GM21528 (cell line): ENCODE results near the gene CASP2.
"Not testable (repeated sequence)": the region's sequence is repeated elsewhere in the genome, so short reads cannot be mapped to it uniquely, and the experiment has no call there.

Experiments
- ATAC-seq: cut with Tn5 transposase; IDR thresholded peaks from one replicate; pipeline ENCODE4 v1.9.1; 2021; ENCODE audit warnings: mild to moderate bottlenecking, moderate library complexity; ENCODE audit not compliant: unreplicated experiment, low FRiP score

The CASP2 gene

DNA sequence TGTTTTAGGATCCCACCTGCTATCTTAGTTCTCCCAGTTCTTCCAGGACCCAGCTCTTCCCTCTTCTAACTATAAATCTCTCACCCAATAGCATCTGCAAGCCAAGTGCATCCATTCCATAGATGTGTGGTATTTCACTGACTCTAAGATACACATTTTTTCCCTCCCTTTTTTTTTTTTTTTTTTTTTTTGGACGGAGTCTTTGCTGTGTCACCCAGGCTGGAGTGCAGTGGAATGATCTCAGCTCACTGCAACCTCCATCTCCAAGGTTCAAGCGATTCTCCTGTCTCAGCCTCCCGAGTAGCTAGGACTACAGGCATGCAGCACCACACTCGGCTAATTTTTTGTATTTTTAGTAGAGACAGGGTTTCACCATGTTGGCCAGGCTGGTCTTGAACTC is 1.7 kb downstream of the CASP2 start:
- ATAC-seq = not testable (repeated sequence)

DNA sequence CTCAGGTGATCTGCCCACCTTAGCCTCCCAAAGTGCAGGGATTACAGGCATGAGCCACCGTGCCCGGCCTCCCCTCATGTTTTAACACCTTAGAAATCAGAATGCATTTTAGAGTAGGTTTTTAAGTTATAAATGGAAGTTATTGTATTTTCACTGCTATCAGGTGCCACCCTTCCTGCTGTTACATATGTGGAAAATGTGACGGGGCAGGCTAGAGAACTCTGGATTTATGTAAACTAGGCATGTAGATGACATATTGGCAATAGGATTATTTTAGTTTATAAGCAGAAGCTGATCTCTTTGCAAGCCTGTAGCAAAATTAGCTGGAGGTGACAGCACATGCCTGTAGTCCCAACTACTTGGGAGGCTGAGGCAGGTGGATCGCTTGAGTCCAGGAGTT is 2.1 kb downstream of the CASP2 start:
- ATAC-seq = no peak

DNA sequence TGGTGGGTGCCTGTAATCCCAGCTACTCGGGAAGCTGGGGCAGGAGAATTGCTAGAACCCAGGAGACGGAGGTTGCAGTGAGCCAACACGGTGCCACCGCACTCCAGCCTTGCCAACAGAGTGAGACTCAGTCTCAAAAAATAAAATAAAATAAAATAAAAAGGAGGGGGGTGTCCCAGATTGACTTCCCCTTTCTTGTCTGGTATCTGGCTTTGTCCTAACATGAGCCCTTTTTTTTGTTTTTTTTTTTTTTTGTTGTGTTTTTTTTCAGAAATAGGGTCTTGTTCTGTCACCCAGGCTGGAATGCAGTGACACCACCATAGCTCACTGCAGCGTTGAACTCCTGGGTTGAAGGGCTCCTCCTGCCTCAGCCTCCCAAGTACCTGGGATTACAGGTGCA is 4.7 kb downstream of the CASP2 start:
- no peak for ATAC-seq

DNA sequence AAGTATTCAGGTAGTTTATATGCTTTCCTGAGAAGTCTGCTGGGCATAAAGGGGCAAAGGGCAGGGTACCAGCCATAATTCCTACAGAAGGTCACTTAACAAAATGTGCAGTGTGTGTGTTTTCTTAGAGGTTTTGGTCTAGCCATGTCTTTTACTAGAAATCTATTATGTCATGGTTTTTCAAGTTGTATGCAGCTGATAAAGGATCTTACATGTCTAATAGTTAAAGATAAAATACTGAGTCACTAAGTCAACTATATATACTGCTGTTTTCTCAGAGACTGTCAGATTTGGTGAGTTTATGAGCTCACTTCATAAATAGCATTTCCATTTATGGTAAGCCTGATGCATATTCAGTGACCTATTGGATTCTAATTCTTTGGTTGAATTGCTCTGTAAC is 7.7 kb downstream of the CASP2 start:
- no peak for ATAC-seq

DNA sequence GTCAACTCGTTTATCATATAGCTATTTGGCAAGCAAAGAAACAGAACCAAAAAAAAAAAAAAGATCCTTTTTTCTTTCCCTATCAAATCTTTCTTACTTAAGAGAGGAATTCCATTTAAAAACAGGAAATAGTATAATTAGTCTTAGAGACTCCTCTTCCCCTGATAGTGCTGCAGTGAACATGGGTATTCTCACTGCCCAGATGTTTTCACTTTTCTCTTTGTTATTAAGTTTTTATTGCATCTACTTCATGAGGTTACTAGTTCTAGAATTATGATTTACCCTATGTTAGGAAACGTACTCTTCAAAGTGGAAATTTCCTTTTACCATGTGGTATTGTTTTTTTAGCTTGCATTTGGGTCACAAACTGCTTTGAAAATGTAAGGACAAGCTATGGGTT is 8.5 kb downstream of the CASP2 start:
- ATAC-seq = no peak

DNA sequence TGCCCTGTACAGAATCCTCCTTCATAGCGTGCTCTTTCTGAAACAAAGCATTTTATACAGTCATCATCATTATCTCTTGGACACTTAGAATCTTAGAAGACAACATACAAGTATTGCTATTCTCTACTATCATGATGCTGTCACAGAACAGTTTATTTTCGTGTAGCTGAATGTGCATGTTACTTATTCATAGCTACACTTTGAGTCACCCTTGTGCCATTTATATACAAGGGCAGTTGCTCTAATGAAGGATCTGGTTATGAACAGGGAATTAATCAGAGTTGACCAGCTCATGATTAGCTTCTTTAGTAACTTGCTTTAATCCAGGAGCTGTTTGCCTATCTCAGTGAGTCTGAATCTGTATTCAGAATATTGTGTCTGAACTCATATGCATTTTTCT is 11.2 kb downstream of the CASP2 start:
- no peak for ATAC-seq

DNA sequence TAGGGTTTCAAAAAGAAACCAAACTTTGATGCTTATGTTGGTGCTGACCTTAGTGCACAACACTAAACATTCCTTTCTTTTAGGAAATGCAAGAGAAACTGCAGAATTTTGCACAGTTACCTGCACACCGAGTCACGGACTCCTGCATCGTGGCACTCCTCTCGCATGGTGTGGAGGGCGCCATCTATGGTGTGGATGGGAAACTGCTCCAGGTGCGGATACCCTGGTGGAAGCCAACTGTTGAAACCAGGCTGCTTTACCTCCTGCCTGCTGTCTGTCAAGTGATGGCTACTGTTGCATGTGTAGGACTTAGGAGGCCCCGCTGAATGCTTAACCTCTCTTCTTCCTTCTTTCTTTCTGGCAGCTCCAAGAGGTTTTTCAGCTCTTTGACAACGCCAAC is 11.7 kb downstream of the CASP2 start:
- no peak for ATAC-seq

DNA sequence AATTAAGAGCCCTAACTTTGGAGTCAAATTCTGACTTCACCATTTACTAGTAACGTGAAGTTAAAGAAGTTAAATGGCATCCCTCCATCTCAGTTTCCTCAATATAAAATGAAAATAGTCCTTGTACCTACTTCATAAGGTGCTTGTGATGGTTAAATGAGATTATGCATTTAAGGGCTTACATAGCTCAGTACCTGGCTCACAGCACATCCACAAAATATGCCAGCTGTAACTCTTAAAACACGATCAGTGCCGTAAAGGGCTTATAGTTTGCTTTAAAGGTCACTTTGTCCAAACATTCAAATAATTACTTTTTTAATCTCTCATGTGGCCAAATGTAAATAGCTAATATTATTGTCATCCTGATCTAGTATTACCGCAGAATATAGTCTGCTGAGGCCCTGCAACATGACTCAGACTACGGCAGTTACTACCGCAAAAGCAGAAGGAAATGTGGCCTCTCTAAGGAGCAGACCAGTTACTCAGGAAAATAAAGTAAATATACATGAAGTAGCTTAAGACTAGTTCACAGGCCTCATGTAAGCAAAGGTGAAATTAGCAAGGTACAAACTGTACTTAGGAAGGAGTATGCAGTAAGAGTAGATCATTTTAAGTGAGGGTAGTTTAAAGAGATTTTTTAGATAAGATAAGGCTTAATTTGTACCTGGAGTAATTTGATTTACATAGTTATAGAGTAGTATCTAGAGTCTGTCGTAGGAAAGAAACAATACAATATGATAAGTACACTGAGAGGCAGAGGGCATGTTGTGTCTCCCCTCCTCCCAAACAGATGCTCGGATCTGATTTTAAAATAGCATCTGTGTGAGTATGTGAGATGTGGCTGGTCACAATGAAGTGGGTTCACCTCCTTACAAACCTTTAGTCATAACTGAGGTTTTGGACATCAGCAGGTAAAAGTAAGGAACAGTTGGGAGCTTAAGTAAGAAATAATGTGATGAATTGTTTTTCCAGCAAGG is 13.1 kb downstream of the CASP2 start:
- ATAC-seq = no peak

DNA sequence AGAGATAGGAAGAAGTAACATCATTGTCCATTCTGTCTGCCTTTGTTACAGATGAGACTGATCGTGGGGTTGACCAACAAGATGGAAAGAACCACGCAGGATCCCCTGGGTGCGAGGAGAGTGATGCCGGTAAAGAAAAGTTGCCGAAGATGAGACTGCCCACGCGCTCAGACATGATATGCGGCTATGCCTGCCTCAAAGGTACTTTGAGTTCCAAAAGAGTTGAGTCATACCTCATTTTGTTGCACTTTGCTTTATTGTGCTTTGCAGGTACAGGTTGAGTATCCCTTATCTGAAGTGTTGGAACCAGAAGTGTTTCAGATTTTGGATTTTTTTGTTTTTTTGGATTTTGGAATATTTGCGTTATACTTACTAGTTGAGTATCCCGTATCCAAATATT is 15.6 kb downstream of the CASP2 start:
- no peak for ATAC-seq

DNA sequence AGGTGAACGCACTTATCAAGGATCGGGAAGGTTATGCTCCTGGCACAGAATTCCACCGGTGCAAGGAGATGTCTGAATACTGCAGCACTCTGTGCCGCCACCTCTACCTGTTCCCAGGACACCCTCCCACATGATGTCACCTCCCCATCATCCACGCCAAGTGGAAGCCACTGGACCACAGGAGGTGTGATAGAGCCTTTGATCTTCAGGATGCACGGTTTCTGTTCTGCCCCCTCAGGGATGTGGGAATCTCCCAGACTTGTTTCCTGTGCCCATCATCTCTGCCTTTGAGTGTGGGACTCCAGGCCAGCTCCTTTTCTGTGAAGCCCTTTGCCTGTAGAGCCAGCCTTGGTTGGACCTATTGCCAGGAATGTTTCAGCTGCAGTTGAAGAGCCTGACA is 16.8 kb downstream of the CASP2 start:
- no peak for ATAC-seq

DNA sequence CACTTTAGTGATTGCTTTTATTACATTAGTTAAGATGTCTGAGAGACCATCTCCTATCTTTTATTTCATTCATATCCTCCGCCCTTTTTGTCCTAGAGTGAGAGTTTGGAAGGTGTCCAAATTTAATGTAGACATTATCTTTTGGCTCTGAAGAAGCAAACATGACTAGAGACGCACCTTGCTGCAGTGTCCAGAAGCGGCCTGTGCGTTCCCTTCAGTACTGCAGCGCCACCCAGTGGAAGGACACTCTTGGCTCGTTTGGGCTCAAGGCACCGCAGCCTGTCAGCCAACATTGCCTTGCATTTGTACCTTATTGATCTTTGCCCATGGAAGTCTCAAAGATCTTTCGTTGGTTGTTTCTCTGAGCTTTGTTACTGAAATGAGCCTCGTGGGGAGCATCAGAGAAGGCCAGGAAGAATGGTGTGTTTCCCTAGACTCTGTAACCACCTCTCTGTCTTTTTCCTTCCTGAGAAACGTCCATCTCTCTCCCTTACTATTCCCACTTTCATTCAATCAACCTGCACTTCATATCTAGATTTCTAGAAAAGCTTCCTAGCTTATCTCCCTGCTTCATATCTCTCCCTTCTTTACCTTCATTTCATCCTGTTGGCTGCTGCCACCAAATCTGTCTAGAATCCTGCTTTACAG is 17.4 kb downstream of the CASP2 start:
- ATAC-seq = no peak

DNA sequence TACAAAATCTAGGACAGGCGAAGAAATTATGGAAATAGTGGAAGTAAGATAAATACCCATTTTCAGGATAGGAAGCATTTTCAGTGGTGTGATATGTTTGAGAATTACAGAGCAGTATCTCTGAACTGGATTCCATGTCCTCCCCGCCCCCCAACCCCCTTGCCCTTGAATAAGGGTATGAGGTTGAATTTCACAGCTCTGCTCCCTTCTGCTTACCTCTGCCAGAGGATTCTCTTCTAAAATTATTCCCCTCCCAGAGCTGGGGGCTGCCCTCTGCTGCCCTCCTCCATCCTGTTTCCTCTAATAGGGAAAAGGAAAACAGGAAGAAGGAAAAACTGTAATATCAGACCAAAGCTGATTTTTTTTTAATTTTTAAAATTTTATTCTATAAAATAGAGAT is 20.5 kb downstream of the CASP2 start:
- no peak for ATAC-seq

DNA sequence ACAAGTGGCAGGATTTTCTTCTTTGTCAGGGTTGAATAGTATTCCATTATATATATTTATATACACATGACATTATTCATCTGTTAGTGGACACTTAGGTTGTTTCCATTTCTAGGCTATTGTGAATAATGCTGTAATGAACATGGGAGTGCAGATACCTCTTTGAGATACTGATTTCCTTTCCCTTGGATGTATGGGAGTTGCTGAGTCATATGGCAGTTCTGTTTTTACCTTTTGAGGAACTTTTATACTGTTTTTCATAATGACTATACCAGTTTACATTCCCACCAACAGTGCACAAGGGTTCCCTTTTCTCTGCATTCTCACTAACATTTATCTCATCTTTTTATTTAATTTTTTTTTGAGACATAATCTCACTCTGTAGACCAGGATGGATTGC is 26.0 kb downstream of the CASP2 start:
- ATAC-seq = no peak

DNA sequence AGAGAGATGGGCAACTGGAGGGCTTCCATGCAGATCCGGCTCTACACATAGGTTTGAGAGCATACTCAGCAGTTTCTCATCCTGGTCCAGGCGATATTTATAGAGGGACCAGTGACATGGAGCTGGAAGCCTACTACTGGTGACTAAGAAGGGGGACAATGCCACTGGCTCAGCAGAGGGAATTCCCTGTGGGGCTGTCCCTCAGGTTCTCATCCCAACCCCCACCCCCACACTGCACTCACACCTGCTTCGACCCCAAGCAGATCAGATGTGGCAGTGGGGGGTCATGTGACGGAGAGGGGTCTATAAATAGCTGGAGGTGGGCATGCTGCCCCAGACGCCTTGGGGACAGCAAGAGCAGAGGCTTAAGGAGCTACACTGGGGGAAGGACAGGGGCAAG is 27.6 kb downstream of the CASP2 start, which contains the start of gene CLCN1:
Gene CLCN1 (plus strand): TSS at position 336 of the 400 bp plus-strand sequence. CDS start 102 bp downstream, outside the sequence.
- ATAC-seq = no peak

DNA sequence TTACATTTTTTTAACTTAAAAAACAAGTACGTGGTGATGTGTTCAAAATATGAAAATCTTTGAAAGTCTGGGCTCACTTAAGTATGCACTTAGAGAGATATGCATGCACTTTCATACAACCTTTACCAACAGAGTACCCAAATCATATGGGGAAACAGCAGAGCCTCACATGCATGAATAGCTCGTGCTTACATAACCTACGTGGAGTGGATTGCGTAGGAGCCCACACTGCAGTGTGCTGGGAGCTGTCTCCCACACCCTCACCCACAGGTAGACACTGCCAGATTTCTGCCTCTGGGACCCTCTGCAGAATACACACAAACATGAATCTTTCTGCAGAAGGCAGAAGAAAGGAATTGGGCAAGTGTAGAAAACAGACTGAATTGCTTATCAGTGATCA is 28.3 kb downstream of the CASP2 start:
- no peak for ATAC-seq

DNA sequence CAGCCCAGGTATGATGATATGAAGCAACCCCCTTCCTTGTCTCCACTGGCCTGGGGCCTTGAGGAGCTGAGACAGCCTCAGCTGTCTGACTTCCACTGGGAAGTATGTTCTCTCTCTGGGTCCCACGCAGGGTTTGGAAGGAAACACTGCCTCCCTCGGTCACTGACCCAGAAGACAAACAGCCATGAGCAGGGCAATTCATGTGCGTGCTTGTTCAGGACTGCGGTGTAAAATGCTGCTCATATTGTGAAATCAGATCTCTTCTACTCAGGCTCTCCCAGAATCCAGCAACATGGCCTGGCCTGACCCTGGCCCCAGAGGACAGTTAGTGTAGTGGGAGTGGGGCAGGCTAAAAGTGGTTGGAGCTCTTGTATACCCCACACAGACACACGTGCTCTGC is 30.5 kb downstream of the CASP2 start:
- ATAC-seq = no peak

DNA sequence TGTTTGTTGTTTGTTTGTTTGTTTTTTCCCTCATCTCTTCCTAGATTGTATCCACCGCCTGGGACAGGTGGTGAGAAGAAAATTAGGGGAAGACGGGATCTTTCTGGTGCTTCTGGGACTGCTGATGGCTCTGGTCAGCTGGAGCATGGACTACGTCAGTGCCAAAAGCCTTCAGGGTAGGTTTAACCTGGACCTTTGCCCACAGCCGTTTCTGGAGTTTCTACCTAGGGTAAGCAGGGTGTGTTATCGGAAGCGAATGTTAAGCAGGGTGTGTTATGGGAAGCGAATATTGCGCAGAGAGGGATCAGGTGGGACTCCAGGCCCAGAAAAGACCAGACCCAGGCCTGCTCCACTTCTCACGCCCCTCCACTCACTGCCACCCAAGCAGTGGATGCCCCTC is 32.5 kb downstream of the CASP2 start:
- ATAC-seq = no peak

DNA sequence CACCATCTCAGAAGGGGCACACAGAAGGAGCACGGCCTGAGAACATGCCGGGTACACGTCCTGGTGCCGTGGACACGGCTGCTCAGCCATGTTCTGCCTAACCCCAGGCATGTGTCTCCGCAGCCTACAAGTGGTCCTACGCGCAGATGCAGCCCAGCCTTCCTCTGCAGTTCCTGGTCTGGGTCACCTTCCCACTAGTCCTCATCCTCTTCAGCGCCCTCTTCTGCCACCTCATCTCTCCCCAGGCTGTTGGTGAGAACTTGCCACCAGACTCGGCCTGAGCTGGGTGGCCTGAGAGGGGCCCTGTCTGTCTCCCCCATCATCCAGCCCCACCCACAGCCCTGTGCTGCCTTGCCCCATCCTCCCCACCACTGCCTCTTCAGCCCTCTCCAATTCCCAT is 33.1 kb downstream of the CASP2 start:
- no peak for ATAC-seq

DNA sequence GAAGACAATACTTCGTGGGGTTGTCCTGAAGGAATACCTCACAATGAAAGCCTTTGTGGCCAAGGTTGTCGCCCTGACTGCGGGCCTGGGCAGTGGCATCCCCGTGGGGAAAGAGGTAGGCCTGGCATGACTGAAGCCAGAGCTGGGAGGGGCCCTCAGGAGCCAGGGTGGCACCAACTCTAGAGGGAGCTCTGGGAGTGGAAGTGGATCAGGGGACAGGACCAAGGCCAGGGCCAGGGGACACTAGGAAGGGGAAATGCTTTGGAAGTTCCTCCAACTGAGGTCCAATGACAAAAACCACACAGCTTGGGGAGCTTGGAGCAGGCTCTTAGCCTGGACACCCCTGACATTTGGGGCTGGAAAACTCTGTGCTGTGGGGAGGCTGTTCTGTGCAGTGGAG is 33.6 kb downstream of the CASP2 start:
- no peak for ATAC-seq

DNA sequence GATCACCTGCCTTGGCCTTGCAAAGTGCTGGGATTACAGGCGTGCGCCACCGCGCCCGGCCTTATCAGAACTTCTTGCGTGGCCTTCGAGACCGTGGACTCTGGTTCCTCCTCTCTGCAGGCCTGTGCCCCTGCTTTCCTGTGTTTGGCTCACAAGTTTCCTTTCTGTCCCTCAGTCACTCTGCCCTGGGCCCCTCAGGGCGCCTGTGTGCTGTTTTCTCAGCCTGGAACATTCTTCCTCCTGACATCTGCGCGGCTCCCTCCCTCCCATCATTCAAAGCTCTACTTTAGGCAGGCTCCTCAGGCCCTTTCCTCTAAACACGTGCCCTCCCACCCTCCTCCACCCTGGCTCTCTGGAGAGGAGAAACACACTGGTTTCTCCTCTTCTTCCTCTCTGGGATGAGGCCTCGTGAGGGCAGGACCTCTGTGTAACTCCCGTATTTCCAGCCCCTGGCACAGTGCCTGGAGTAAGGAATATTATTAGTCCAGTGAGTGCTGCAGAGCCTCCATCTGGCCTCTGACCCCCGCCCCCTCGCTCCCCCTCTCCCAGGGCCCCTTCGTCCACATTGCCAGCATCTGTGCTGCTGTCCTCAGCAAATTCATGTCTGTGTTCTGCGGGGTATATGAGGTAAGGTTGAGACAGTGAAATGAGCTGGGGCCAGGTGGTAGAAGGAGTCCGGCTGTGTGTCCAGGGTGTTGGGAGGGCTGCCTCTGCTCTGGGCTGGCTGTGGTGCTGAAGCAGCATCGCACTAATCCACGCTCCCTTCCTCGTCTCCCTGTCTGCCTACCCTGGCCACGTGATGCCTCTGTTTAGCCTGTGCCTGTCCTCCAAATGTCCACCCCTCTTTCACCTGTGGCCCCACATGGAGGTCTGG is 34.8 kb downstream of the CASP2 start:
- ATAC-seq = no peak

DNA sequence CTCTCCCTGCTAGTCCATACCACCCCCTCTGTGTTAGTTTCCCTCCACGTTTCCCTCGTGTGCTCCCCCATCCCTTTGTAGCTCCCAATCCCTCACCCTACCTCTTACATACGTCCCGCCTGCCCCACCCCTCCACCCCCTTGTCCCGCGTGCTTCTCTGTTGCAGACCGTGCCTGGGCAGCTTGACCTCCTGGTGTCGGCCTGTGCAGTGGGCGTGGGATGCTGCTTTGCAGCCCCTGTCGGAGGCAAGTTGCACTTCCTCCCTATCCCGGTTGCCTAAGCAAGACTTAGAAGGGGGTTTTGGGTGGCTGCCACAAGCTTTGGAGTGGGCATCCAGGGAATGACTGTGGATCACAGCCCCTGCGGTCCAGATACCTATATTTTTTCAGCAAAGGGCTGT is 35.5 kb downstream of the CASP2 start:
- no peak for ATAC-seq
